COR-L47 (cell line): ENCODE data around the gene DOK4.

ENCODE experiments used
- DNase-seq: peaks from one replicate; lab custom pipeline; 2025; lab: John Stamatoyannopoulos, UW

The DOK4 gene

GRCh38 chr16:57485916-57486857, at the start of gene DOK4:
TSS of gene DOK4 (minus strand) at chr16:57486493. CDS start at chr16:57479507, 6,986 bp downstream.
- peak; percentile 55 for DNase-seq

DNA sequence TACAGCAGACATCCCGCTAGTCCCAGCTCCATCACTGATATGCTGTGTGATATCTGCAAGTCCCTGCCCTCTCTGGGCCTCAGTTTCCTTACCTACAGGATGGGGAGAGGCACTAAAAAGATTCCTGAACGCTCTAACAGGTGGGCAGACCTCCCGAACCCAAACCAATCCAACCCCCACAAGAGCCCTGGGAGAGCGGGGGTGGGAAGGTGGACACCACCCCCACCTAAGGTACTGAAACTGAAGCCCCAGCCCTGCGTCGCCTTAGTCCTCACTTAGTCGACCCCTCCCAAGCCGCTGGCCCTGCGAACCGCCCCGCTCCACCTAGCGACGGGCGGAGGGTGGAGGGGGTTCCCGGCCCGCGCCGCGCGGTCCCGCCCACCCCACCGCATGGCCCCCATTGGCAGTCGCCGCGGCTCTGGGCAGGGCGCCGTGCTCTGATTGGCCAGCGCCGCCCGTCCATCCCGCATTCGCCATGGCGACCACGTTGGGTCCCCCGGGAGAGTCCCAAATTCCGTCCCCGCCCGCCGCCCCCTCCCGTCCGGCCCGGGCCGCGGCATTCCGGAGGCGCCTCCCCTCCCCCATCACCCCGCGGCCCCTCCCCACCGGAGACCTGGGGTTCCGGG, 49.5 kb upstream of the DOK4 start:
- peak; percentile 76 for DNase-seq

GRCh38 chr16:57534881-57535658, 48.8 kb upstream of the DOK4 start:
- DNase-seq: no peak

DNA sequence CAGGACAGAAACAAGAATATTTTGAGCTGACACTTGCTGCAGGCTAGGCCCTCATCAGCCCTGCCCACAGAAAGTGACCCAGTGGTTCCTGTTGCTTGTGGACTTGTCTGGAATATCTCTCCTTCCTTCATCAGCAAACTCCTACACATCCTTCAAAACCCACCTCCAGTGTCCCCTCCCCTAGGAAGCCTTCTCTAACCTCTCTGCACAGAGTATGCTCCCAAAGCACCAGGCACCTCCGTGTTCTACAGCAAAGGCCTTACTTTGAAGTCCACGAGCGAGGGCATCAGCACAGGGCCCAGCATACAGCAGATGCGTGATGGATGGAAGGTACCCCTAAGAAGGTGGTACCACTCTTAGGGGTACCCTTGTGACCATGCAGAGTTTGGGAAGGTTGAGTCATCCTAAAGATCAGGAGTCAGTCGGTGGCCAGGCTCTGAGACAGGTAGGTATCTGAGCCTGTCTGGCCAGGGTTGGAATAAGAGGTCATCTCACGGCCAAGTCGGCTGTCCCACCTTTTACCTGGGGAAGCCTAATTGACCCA, 48.1 kb upstream of the DOK4 start:
- DNase-seq: no peak

- no peak for DNase-seq
Measured at GRCh38 chr16:57533431-57534336, 47.4 kb upstream of the DOK4 start.

GRCh38 chr16:57532266-57532625, 46.0 kb upstream of the DOK4 start:
- no peak for DNase-seq

GRCh38 chr16:57531635-57532265, 45.5 kb upstream of the DOK4 start:
- DNase-seq: no peak

DNA sequence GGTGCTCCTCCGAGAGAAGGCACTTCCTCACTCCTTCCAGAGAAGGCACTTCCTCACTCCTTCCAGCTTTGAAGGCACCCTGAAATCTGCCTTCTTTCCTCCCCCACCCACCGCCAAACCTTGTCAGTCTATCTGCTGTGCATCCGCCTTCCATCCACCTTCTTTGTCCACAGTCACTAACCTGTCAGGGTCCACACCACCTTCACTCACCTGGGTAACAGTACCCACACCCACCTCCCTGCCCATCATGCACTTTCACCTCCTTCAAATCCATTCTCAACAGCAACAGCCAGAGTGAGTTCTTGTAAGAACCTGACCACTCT, 44.9 kb upstream of the DOK4 start:
- DNase-seq: no peak

- DNase-seq: no peak
Measured at GRCh38 chr16:57530522-57531252, 44.4 kb upstream of the DOK4 start.

DNA sequence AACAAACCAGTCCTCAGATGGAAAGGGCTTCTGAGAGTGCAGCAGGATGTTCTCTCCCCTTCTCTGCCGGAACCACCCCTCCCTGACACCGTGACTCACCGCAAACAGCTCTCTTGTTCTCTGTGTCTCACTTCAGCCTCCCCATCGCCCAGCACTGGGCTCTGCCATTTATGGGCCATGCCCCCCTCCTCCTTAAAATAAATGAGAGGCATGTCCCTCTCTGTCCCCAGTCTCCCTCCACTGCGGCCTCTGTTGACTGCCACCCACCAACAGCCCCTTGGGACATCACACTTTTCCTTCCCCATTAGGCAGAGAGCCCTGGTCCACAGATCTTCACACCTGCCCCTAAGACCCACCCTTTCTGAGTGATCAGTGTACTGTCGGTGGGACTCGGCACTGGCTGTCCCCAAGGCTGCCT, 43.8 kb upstream of the DOK4 start:
- no peak for DNase-seq

DNA sequence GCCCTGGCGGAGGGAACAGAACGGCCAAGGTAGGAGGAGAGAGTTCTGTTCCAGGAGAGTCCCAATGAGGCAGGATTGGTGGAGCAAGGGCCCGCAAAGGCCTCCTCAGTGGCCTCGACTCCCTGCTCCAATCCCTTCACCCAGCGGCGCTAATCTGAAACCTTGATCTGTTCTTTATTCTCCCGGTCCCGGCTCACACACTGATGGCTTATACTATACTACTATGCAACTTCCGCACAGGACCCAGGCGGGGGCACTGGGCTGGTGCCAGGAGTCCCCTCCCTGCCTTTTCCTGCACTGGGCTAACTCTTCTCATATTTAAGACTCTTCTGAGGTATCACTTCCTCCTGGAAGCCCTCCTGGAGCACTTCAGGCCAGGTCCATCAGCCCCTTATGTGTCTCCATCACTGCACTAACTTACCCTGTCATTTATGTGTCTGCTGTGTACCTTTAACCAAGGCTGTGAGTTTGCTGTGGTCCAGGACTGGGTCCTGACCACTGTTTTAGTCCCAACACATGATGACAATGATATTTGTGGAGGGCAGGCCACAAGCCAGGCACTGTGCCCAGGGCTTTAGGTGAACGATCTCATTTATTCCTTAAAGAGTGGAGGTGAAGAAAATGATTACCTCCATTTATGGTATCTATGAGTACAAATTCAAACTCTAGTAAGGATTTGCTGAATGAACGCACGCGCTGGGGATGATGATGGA, 43.3 kb upstream of the DOK4 start:
- no peak for DNase-seq

GRCh38 chr16:57528499-57529390, 42.5 kb upstream of the DOK4 start:
- no peak for DNase-seq

- no peak for DNase-seq
Measured at GRCh38 chr16:57527610-57528360, 41.5 kb upstream of the DOK4 start.

DNA sequence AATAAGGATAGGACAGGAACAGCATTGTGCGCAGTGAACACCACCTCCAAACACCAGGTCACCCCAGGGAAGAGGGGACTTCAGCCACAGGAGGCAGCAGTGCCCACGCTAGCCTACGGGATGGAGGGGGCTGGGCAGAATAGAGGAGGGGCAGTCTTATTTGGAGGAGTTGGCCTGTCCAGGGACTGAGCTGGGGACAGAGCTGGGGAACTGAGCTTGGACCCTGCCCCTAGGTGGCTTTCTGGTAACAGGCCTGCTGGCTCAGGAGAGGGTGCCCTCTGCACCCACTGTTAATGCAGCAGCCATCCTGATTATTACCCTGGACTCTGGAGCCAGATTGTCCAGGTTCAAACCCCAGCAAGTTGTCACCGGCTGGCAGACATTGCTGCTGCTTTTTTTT, 40.7 kb upstream of the DOK4 start:
- DNase-seq: no peak

GRCh38 chr16:57526498-57526897, 40.2 kb upstream of the DOK4 start:
- DNase-seq: no peak

DNA sequence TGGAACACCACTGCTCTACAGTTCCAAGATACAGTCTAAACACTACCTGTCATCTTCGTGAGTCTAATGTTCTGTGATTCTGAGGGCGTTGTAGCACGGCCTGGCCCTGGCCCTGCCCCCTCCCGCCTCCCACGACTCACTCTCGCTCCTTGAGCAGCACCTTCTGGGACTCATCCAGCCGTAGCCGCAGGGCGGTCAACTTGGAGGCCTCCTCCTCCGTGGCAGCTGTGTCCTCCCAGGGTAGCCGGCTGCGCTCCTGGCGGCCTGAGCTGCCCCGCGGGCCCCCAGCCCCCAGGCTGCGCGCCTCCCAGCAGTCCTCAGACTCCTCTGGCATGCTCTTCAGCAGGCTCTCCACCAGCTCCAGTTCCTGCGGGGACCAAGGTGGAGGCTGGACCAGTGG, 39.5 kb upstream of the DOK4 start:
- no peak for DNase-seq

DNA sequence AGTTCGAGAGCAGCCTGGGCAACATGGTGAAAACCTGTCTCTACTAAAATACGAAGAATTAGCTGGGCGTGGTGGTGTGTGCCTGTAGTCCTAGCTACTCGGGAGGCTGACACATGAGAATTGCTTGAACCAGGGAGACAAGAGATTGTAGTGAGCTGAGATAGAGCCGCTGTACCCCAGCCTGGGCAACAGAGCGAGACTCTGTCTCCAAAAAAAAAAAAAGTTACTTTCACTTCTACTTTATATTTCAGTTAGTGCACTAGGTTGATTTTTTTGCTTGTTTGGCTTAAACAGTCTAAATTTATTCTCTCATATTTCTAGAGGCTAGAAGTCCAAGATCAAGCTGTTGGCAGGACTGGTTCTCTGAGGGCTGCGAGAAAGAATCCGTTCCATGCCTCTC, 36.7 kb upstream of the DOK4 start:
- DNase-seq: no peak
